Stimulated activated CD4-positive, alpha-beta T cell treated with anti-CD3 and anti-CD28 coated beads, Interleukin-15, amount 100 ng/mL, for 48 hours (primary cell): ENCODE measurements around the gene PABPC3.

Experiments used
- DNase-seq, 2 donors: peaks; one replicate each; pipeline ENCODE4 v3.0.0-alpha.2; 2020; ENCODE audit warnings: low read depth in 2 of 2

The PABPC3 gene

DNA sequence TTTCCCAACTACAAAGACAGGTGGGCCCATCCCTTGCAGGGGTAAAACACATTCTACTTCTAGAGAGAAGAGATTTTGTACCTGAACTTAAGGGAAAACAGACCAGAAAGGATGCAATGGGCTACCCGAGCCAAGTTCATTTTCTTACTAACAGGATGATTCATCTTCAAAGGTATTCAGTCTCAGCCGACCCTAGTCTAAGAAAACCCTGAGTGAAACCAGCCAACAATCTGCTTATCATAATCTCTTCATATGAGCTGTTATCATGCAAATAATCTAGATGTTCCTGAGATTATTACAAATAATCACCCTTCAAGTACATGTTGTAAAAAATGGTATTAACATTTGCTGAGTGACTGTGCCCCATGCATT lies 15.6 kb downstream of the PABPC3 start:
- no peak for DNase-seq

DNA sequence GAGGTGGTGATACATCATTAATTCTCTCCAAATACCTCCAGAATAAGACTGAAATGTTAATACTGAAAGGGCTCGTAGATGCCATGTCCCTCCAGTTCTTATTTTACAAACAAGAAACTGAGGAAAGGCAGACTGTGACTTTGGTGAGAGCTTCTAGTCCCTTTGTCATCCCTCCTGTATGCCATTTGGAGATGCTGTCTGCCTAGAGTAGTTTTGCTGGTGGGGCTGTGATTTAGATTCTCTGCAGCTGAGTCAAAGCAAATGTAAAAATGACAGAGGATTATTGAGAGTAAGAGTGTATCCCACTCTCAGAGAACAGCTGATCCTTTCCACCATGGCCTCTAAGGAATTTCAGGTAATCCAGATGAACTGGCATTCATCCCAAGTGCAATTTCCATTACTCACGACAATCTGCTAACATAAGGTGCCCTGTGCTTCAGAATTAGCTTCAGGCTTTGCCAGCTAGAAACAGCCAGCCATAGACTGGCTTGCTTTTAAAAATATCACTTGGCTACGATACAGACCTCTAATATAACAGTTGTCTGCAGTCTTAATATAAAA lies 16.8 kb downstream of the PABPC3 start:
- DNase-seq = no peak

DNA sequence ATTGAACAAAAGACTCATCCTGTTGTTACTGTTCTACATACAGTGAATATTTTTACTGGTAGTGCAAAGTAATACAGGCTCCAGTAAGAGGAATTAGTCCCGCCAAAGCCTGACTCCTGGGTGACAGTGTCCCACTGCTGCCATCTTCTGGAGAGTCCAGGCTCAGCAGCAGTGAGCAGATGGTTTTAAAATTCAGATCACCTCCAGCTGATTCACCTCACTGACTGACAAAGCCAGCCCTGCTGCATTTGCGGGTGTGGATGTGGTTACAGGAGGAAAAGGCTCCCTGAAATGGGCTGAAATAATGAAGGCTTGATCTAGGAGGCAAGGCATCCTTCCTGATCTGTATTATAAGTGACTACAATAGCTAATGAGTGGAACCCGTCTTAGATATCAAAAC lies 18.3 kb downstream of the PABPC3 start:
- peak; percentile 34 to 44 for DNase-seq

DNA sequence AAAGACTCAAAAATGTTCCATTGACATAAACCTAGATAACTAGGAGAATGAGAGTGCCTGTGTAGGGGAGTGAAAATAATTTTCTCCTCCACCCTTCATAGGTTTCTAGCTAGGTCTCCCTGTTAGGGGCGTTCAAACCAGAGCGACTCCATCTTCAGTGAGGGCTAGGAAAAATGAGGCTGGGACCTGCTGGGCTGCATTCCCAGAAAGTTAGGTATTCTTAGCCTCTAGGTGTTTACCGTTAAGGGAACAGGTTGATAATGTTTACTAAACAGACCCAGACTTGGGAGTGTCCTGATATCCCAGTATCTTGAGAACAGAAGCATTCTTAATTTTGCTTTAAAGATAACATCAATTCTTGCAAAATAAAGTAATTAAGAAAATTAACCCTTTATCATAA lies 20.1 kb downstream of the PABPC3 start:
- DNase-seq = no peak

DNA sequence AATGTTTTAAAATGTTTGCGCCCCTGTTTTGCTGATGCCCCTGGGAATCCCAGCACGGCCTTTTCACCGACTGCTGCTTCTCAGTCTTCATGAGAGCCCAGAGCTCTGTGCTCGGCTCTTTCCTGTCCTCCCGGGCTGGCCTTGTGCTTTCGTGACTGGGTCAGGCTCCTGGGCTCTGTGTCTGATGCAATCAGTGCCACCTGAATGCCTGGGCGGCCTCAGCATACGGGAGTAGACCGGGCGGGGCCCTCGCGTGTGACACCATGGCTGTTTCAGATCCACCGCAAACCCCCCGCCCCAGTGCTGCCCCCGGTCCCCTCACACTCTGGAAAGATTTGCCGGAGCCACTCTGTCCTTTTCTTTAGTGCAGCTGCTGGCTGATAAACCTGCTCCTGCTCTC lies 21.4 kb downstream of the PABPC3 start:
- no peak for DNase-seq

DNA sequence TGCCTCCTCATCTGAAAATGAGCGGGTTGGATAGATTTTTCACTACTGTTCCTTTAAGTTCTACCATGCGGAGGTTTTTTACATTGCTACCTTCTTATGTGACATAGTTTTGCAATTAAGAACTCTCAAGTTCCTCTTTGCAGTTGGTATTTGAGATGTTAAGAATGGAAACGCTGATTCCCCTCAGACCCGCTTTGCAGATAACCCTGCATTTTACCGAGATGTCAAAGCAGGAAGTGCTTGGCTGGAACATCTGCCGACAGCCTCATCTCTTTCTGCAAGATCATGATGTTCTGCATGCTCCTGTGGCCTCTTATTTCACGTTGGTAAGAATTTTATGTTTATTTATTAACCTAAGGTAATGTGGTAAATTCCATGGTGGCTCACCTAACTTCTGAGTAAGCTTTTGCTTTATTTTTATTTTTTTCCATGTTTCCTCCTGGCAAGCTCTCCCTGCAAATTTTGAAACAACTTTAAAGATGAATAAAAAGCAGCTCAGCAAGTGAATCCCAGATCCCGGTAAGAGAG lies 22.5 kb downstream of the PABPC3 start:
- no peak for DNase-seq

DNA sequence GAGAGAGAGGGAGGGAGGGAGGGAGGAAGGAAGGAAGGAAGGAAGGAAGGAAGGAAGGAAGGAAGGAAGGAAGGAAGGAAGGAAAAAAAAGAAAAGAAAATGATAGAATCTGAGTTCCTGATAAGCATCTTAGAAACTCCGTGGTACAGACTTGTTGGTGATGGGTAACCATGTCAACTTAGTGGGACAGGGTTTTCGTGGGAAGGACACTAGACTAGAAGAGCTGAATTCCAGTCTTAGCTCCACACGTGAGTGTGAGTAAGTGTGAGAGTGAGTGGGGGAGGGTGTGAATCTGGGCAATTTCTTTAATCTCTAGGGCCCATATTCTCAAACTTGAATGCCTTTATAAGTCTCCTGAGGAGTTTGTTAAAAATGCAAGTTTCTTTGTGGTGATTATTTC lies 35.0 kb downstream of the PABPC3 start:
- DNase-seq = no peak

DNA sequence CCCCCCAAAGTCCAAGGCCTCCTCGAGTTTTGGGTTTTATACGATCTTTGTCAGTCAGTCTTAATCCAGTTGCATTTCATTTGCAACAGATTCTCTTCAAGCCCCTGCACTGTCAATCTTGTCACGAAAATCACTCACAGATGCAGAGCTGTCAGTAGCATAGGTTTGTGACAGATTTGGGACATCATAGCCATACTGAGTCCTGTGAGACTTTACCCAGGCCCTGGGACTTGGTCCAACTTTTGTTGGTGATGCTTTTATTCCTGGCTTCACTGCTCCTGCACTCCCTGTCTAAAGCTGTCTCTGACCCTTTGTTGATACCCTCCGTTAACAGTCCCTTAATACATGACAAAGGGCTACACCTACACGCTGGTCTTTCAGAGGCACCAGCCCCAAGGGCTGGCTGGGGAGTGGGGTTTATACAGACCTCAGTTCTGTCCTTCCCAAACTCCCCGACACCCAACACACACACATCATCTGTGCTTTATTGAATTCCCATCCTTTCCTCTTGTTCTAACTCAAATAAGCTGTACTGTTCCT lies 36.0 kb downstream of the PABPC3 start:
- no peak for DNase-seq

DNA sequence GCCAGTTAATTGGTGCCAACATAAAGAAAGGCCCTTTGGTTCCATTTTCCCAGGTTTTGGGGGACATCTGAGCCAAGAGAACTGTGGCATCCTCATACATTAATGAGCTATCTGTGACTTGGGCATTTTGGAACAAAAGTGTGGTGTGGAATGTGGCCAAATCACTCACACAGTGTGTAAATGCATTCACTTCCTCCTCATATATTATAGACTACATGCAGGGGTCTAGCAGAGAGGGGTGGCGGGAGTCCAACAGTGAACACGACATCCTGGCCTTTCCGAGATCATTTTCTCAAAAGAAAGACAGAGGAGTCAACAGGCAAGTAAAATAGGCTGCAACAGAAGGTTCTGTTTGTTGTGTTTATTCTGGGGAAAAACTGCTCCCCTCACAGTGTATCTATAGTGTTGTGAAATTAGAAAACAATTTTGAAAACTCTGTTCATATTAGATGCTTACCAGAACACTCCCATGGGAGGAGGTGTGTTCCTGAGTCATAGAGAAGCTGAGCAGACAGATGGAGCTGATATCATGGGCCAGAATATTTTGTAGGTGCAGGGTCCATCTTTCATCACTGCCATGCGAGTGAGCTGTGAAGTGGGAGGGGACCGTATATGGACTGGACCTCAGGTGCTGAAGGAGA lies 36.9 kb downstream of the PABPC3 start:
- DNase-seq = no peak

DNA sequence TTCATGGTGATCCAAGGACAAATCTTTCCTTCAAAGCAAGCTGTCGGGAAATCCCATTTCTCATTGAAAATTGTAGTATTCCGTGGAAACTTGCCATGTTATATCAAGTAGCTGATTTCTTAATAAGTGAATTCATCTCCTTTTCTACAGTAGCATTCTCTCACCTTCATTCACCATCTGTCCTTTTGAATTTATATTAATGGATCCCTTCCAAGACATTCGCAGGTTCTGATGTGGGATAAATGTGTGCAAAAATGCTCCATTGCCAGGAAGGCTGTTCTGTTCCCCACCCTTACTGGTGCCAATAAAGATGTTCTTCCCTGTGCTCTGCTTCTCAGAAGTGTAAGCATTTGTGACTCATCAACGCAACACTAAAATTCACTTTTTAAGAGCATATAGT lies 40.0 kb downstream of the PABPC3 start:
- DNase-seq = no peak

DNA sequence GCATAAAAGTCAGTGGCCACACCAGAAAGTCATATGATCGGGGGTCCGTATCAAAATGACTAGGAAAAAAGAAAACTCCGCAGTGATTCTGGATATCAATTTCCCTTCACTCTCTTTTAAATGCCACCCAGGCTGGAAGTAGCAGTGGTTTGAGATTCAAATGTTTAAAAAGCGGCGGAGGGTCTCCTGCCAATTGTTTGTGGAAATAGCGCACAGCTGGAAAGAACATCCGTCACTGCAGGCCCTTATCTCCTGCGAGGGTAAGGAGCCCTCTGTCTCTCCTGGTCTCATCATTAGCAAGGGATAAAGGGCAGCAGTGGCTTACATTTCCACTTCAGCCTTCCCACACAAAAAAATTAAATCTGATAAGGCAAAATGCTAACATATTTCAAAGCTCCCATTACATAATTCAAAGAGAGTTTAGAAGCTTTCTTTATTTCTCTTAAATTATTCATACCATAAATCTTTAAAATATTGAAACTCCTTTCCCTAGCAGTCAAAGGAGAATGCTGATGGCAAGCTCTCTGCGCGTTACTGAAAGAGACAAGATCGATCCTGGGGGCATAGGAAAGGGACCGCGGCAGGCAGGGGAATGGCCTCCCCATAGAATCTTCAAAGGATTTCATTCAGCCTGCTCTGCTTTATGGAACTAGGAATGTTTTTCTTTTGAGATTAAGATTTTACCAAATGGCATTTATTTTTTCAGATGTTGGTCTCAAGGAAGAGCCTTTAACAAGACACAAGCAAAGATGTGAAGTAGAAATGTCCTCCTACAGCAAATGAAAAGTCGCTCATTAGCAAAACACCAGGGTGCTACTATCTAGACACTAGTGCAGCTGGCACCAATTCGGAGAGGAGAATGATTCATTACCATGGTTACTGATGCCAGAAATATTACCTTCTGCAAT lies 41.2 kb downstream of the PABPC3 start:
- DNase-seq = no peak

DNA sequence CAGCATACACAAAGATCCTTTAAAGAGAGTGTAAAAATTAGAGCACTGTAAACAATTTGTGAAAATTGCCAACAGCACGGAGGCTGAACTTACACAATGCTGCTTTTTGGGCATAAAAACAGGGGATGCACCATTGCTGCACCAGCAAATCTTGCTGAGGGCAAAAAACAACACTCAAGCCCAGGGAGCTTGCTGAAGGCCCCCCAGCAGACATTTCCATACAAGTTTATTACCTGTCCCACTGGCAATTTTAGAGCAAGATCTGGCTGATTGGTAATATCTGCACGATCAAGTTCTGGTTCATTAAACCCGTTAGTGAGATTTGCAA lies 41.8 kb downstream of the PABPC3 start:
- no peak for DNase-seq

DNA sequence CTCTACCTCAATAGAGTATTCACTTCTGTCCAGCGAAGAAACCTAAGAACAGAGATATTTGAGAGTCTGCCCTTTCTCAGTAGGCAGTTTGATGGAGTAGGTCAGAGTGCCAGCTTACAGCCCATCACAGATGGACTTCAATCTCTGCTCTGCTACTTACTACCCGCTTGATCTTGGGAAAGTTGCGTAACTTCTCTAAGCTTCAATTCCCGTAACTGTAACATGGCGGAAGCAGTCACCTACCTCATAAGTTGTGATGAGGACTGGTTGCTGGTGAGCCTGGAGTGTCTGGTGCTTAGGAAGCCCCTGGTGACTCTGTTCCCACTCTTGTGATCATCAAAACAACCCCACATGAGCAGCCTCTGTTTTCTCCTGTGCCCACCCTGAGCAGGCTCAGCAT lies 45.1 kb downstream of the PABPC3 start:
- no peak for DNase-seq

DNA sequence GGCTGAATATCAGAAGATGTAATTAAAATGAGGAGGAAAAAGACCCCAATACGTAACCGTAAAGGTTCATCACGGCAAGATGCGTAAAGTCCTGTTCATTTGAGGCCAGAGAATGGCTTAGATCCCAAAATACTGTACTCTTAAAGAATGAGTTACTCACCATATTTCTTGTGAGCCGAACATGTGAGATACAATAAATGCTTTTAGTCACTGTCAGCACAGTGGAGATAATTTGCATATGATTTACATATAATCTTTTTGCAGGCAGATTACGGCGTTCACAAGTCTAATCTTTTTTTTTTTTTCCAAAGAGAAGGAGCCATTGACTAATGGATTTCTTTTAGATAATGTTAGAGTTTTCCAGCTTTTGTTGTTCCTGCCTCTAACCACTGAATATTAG lies 47.8 kb downstream of the PABPC3 start:
- DNase-seq = no peak

DNA sequence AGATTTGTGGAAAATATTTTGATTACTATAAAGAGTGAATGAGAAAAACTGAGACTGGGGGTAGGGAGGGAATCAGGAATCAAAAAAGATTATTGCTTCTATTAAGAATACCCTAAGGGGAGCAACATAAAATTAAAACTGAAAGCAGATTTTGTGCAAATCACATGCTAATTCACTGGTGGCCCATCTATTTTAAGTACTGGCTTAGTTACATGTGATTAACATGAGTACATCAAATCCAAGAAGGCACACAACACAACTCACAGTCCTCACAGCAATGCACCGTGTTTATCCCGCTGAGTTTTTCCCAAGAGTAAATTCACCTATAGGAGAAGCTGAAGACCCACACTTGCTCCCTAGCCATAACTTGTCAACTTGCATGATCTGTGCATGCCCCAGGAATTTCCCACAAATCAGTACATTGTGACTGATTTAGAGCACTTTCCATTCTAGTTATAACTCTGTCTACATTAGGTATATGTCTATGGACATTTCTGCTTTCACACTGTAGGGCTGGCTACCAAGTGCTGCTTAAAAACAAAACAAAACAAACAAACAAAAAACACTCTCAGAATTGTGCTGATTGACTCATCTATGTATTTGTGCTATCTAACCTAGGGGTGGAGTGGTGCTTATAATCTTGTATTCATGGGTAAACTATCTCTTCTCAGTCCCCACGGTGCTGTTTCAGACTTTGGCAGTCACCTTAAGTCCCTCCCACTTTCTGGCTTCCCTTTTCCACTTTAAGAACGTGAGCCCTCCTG lies 51.9 kb downstream of the PABPC3 start:
- no peak for DNase-seq

DNA sequence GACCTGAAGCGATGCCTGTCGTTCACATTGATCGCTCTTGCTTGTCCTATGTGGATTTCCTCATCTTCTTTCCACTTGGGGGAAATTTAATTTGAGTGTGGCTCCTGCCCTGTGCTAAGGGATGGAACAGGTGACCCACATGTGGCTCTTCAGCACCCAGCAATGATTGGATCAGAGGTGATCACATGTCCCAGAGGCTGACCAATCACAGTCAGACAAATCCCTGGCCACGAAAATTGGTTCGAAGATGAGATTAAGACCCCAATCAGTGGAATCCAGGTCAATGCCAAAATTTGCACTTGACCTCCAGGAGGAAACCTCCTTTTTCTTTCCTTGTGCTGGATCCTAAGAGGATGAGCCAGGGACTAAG lies 52.5 kb downstream of the PABPC3 start:
- DNase-seq = no peak
